ENCODE data around the gene MUC2. TPM values are rescaled to one million over a fixed set of nuclear protein-coding genes. Genes with fewer than 3 reads are reported as not detected.

Gene MUC2
- total and polyA plus RNA-seq, 2 of the 4 experiments (the other 2 are of a cell fraction) = not detected

DNA sequence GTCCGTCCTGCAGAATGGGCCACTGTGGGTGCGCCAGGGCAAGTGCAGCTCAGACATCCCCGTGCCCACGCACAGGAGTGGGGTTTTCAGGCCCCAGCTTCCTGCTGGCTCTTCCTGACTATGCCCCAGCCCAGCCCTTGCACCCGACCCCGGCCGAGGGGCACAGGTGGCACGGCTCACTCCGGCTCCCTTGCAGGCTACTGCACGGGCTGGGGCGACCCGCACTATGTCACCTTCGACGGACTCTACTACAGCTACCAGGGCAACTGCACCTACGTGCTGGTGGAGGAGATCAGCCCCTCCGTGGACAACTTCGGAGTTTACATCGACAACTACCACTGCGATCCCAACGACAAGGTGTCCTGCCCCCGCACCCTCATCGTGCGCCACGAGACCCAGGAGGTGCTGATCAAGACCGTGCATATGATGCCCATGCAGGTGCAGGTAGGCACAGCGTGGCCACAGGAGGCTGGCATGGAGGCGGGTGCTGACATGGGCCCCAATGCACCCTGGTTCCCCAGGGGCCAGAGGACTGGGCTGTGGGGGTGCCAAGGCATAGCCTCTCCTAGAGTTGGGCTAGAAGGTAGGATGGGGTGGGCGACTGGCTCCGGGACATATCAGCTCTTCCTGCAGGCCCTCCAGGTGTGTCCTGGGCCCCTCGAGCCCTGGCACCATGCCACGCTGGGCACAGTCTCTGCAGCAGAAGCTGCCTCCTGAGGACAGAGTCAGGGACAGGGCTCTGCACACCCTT, 27.7 kb downstream of the MUC2 start:
- no peak overlapping the region for H3K23ac ChIP-seq (ENCODE audit: low read depth, low read length)
- CTCF ChIA-PET = no interaction called here
- H3K79me1 ChIP-seq (ENCODE audit: low read depth in 1 of 2, low read length in 2 of 2) = no peaks in the 10 kb centered on the region
- H3K4me1 ChIP-seq (ENCODE audit: control insufficient read depth, insufficient read depth, low read length) = no peaks in the 10 kb centered on the region
- POLR2A ChIA-PET (ENCODE audit: unreplicated experiment) = no interaction called here
- intact Hi-C loops (cut with micrococcal nuclease) = no loop called here
- peaks cover 4% of the 10 kb centered on the region; the same call in 1 of the 2 replicates for H3K27me3 ChIP-seq (ENCODE audit: control insufficient read depth, insufficient read depth, low read length)
- no peak overlapping the region for H4K5ac ChIP-seq (ENCODE audit: low read depth, low read length)
- H2BK20ac ChIP-seq (ENCODE audit: low read depth, low read length) = no peak overlapping the region
- in situ Hi-C loops (cut with MboI; ENCODE audit: low sequenced_read_pairs) = no loop called here
- no peak overlapping the region for H3K27ac ChIP-seq (ENCODE audit: insufficient read depth, low read length)
- 74% methylated on average over 21 of the region's 31 CpGs; no CpG with 5 or more reads in 1 of the 2 experiments for WGBS, 2 experiments (ENCODE audit: extremely low coverage in 2 of 2, insufficient read length in 1 of 2)
- H3K9ac ChIP-seq (ENCODE audit: low read depth, low read length) = no peak overlapping the region
- H4K91ac ChIP-seq (ENCODE audit: insufficient read depth, low read depth, low read length) = no peak overlapping the region
- TF ChIP-seq, protein P1, sequence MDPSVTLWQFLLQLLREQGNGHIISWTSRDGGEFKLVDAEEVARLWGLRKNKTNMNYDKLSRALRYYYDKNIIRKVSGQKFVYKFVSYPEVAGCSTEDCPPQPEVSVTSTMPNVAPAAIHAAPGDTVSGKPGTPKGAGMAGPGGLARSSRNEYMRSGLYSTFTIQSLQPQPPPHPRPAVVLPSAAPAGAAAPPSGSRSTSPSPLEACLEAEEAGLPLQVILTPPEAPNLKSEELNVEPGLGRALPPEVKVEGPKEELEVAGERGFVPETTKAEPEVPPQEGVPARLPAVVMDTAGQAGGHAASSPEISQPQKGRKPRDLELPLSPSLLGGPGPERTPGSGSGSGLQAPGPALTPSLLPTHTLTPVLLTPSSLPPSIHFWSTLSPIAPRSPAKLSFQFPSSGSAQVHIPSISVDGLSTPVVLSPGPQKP (IDR thresholded peaks at IDR 0.05; ENCODE audit: borderline replicate concordance, low read depth, low read length) = no peak
- no peak for TF ChIP-seq RFX5 (IDR thresholded peaks at IDR 0.05; ENCODE audit: low read depth, low read length)
- TF ChIP-seq SMC3 (IDR thresholded peaks at IDR 0.05; ENCODE audit: low read depth, low read length) = no peak
- no peak for TF ChIP-seq NFE2L2 (IDR thresholded peaks at IDR 0.05; ENCODE audit: low read depth, low read length)
- TF ChIP-seq POLR2A (IDR thresholded peaks at IDR 0.05; ENCODE audit: low read depth, low read length) = no peak
- TF ChIP-seq RCOR1 (IDR thresholded peaks at IDR 0.05; ENCODE audit: insufficient replicate concordance, low read length) = no peak
- TF ChIP-seq RAD21 (IDR thresholded peaks at IDR 0.05; ENCODE audit: low read length) = no peak
- H3K4me2 ChIP-seq (ENCODE audit: low read depth, low read length) = no peak overlapping the region
- no peak overlapping the region for H3K56ac ChIP-seq (ENCODE audit: extremely low read depth, insufficient read depth, low read length)
- H3K36me3 ChIP-seq (ENCODE audit: control insufficient read depth, insufficient read depth, low read length) = no peaks in the 10 kb centered on the region
- no peak overlapping the region for H2AFZ ChIP-seq (replicated peaks; ENCODE audit: low read length, poor library complexity)
- H2BK5ac ChIP-seq (ENCODE audit: low read depth, low read length, poor library complexity, severe bottlenecking) = no peak overlapping the region
- no peak overlapping the region for H2AK5ac ChIP-seq (ENCODE audit: low read depth, low read length)
- no peak overlapping the region for H3K4me3 ChIP-seq (ENCODE audit: insufficient read depth, low read depth, low read length)
- no peak overlapping the region for H3K4ac ChIP-seq (ENCODE audit: low read depth, low read length)
- H2AK9ac ChIP-seq (replicated peaks; ENCODE audit: low read depth, low read length, poor library complexity) = no peak overlapping the region
- H2BK15ac ChIP-seq (ENCODE audit: low read depth, low read length) = no peak overlapping the region
- DNase-seq (no peak), ATAC-seq (ENCODE audit: low read depth) (no peak)
- peaks cover 9% of the 10 kb centered on the region; the same call in 1 of the 2 replicates for H3K9me3 ChIP-seq (ENCODE audit: control insufficient read depth, insufficient read depth, low read length)
- no peaks in the 10 kb centered on the region for H3K9me1 ChIP-seq (ENCODE audit: insufficient read depth, low read length)
- H4K8ac ChIP-seq (ENCODE audit: low read depth in 2 of 2, low read length in 2 of 2) = no peak overlapping the region
- no peak overlapping the region for H3K14ac ChIP-seq (replicated peaks; ENCODE audit: low read depth, low read length)
- no peak overlapping the region for H2BK120ac ChIP-seq (ENCODE audit: low read depth, low read length)
- dilution Hi-C loops (cut with HindIII; ENCODE audit: low sequenced_read_pairs, unreplicated experiment) = no loop called here
- BruUV-seq (replicated peaks) = no TSS peak
- no peaks in the 10 kb centered on the region for H4K20me1 ChIP-seq (ENCODE audit: insufficient read depth, low read length)
- no peak overlapping the region for H3K18ac ChIP-seq (ENCODE audit: low read depth, low read length)

Measured in IMR-90 (cell line).